NT2/D1 (cell line): ENCODE results near the gene SLC6A12.

Experiments
- YY1 ChIP-seq: IDR thresholded peaks from 2 replicates; pipeline ENCODE4 v1.6.1; 2011; ENCODE audit not compliant: insufficient read length, insufficient read depth
- ZNF274 ChIP-seq: IDR thresholded peaks from 2 replicates; pipeline ENCODE4 v1.6.1; 2011; ENCODE audit warnings: mild to moderate bottlenecking, low read depth, low read length

GRCh38 chr12:194276-194675 lies 19.7 kb downstream of the SLC6A12 start:
- no peak for TF ChIP-seq YY1
- TF ChIP-seq ZNF274: no peak
